HCT116 (cell line): ENCODE measurements around the gene SMARCA4. TPM values are rescaled to one million over a fixed set of nuclear protein-coding genes. Genes with fewer than 3 reads are reported as not detected.

ENCODE experiments used
- ATAC-seq: fragments of 200-7000 bp; cut with Tn5 transposase; 2 replicates; pipeline ENCODE4 v1.9.1; 2020; ENCODE audit warnings: mild to moderate bottlenecking, moderate library complexity
- BruUV-seq: library from RNA; stranded (reverse); fragments of 400-500 nt; replicated peaks from 2 replicates; lab custom pipeline; 2021; lab: Mats Ljungman, UMichigan
- CTCF ChIA-PET: fragments of 300-600 bp; sonication (Branson Sonifier 250); formaldehyde crosslinking; loops from one replicate; lab custom pipeline; 2021; ENCODE audit warnings: antibody characterized with exemption; lab: Charles Lee
- POLR2A ChIA-PET: fragments of 300-600, 350-600 bp; sonication (Branson Sonifier 250); formaldehyde crosslinking; loops from one replicate; lab custom pipeline; 2021; ENCODE audit warnings: antibody characterized with exemption; lab: Charles Lee
- RAD21 ChIA-PET, 2 experiments: fragments of 300-600 bp; sonication (Branson Sonifier 250); formaldehyde crosslinking; loops; one replicate each; lab custom pipeline; 2023; ENCODE audit warnings: low total read pairs in 2 of 2; ENCODE audit not compliant: uncharacterized antibody in 2 of 2, unreplicated experiment in 2 of 2, low non-redundant PET in 1 of 2; lab: Charles Lee
- DNase-seq: peaks from one replicate; pipeline ENCODE4 v3.0.0-alpha.2; 2010; ENCODE audit warnings: low read depth, low spot score
- H2AFZ ChIP-seq: fragments of 200-600 bp; shearing (Covaris generic), sonication (generic); 2 replicates; pipeline ENCODE4 v1.6.1; 2017; ENCODE audit warnings: low read depth, mixed run types, mixed read lengths, antibody characterized with exemption, low read length; ENCODE audit not compliant: poor library complexity, severe bottlenecking
- H3K27ac ChIP-seq: 2 replicates; pipeline ENCODE4 v1.5.1; 2012; ENCODE audit warnings: low read depth, low read length
- H3K27me3 ChIP-seq: fragments of 200-600 bp; sonication (generic); 2 replicates; pipeline ENCODE4 v1.6.1; 2016; ENCODE audit warnings: mixed run types, low read length, mixed read lengths; ENCODE audit not compliant: insufficient read depth
- H3K36me3 ChIP-seq, 2 experiments: fragments of 200-500 bp in 1 of 2; fragments of 200-600 bp in 1 of 2; sonication (Bioruptor generic) in 1 of 2; sonication (generic) in 1 of 2; 2 replicates each; pipeline versions ENCODE4 v1.5.1 to v1.6.1; 2014 to 2016; ENCODE audit warnings: low read length in 2 of 2, inconsistent platforms in 1 of 2, mixed read lengths in 1 of 2, mixed run types in 1 of 2; ENCODE audit not compliant: insufficient read depth in 2 of 2, control insufficient read depth in 1 of 2
- H3K4me1 ChIP-seq, 2 experiments: fragments of 200-600 bp in 1 of 2; sonication (generic) in 1 of 2; 2 replicates each; pipeline versions ENCODE4 v1.5.1 to v1.6.1; 2012 to 2017; ENCODE audit warnings: low read length in 2 of 2, inconsistent platforms in 1 of 2, mild to moderate bottlenecking in 1 of 2, mixed read lengths in 1 of 2, mixed run types in 1 of 2, moderate library complexity in 1 of 2; ENCODE audit not compliant: insufficient read depth in 2 of 2, control insufficient read depth in 1 of 2
- H3K4me2 ChIP-seq: fragments of 200-600 bp; sonication (generic); 2 replicates; pipeline ENCODE4 v1.6.1; 2017; ENCODE audit warnings: mixed run types, low read length, mixed read lengths
- H3K4me3 ChIP-seq, 2 experiments: fragments of 200-600 bp in 1 of 2; sonication (generic) in 1 of 2; replicated peaks in 1 of 2; 2 replicates each; pipeline ENCODE4 v1.5.1; 2011 to 2016; ENCODE audit warnings: low read length in 2 of 2, control low read depth in 1 of 2, low read depth in 1 of 2, mild to moderate bottlenecking in 1 of 2, mixed read lengths in 1 of 2, mixed run types in 1 of 2
- H3K79me2 ChIP-seq: fragments of 200-600 bp; sonication (generic); 2 replicates; pipeline ENCODE4 v1.6.1; 2017; ENCODE audit warnings: mild to moderate bottlenecking, mixed run types, low read length, moderate library complexity, mixed read lengths; ENCODE audit not compliant: insufficient read depth
- H3K9ac ChIP-seq: fragments of 200-600 bp; sonication (generic); 2 replicates; pipeline ENCODE4 v1.6.1; 2016; ENCODE audit warnings: low read length, mixed read lengths
- H3K9me2 ChIP-seq: fragments of 200-600 bp; sonication (generic), shearing (Covaris generic); 2 replicates; pipeline ENCODE4 v1.6.1; 2017; ENCODE audit warnings: mixed run types, mild to moderate bottlenecking, moderate library complexity; ENCODE audit not compliant: insufficient read depth
- H3K9me3 ChIP-seq, 2 experiments: fragments of 200-500 bp in 1 of 2; fragments of 200-600 bp in 1 of 2; sonication (Bioruptor generic) in 1 of 2; sonication (generic) in 1 of 2; 2 replicates each; pipeline ENCODE4 v1.6.1; 2014 to 2017; ENCODE audit warnings: low read length in 2 of 2, mixed read lengths in 2 of 2, inconsistent platforms in 1 of 2, low read depth in 1 of 2, mild to moderate bottlenecking in 1 of 2, mixed run types in 1 of 2, moderate library complexity in 1 of 2; ENCODE audit not compliant: control insufficient read depth in 1 of 2, insufficient read depth in 1 of 2
- H4K20me1 ChIP-seq: fragments of 200-600 bp; sonication (generic), shearing (Covaris generic); 2 replicates; pipeline ENCODE4 v1.6.1; 2017; ENCODE audit warnings: mixed run types, mild to moderate bottlenecking, moderate library complexity; ENCODE audit not compliant: insufficient read depth
- ATF3 ChIP-seq: IDR thresholded peaks from 2 replicates; pipeline ENCODE4 v1.6.1; 2012
- CEBPB ChIP-seq: IDR thresholded peaks from 2 replicates; pipeline ENCODE4 v1.6.1; 2012; ENCODE audit warnings: low read depth
- CTCF ChIP-seq, 3 experiments: fragments of 200-600 bp in 1 of 3; sonication (generic) in 1 of 3; IDR thresholded peaks in 2 of 3; conservative IDR thresholded peaks in 1 of 3; 2 replicates each; pipeline ENCODE4 v1.5.1; 2012 to 2017; ENCODE audit warnings: low read depth in 2 of 3, low read length in 2 of 3, antibody characterized with exemption in 1 of 3, borderline replicate concordance in 1 of 3, control low read depth in 1 of 3, mild to moderate bottlenecking in 1 of 3, mixed read lengths in 1 of 3, mixed run types in 1 of 3, moderate library complexity in 1 of 3; ENCODE audit not compliant: insufficient read depth in 1 of 3
- EGR1 ChIP-seq: IDR thresholded peaks from 2 replicates; pipeline ENCODE4 v1.6.1; 2012; ENCODE audit warnings: low read depth
- FOSL1 ChIP-seq: IDR thresholded peaks from 2 replicates; pipeline ENCODE4 v1.6.1; 2012; ENCODE audit warnings: low read depth
- RAD21 ChIP-seq: IDR thresholded peaks from 2 replicates; pipeline ENCODE4 v1.6.1; 2012; ENCODE audit warnings: low read depth, mild to moderate bottlenecking
- SIN3A ChIP-seq: IDR thresholded peaks from 2 replicates; pipeline ENCODE4 v1.6.1; 2012; ENCODE audit warnings: low read depth
- TCF7L2 ChIP-seq: IDR thresholded peaks from 2 replicates; pipeline ENCODE4 v1.7.0; 2011; ENCODE audit warnings: borderline replicate concordance, inconsistent platforms; ENCODE audit not compliant: insufficient read depth, insufficient read length; ENCODE audit errors: extremely low read depth
- ZFX ChIP-seq: fragments of 450-650 bp; IDR thresholded peaks from 2 replicates; pipeline ENCODE4 v1.6.1; 2017
- ZNF274 ChIP-seq: fragments of 200-500 bp; sonication (Bioruptor generic); IDR thresholded peaks from 2 replicates; pipeline ENCODE4 v1.6.1; 2014; ENCODE audit warnings: mild to moderate bottlenecking, low read depth, low read length, inconsistent platforms
- intact Hi-C: fragments of 100-400 bp; cut with micrococcal nuclease; formaldehyde crosslinking; loops from 2 replicates; pipeline ENCODE4 v1.10.0; 2022
- total RNA-seq: library from RNA; stranded (reverse); gene quantifications from one replicate; pipeline ENCODE4 v1.2.1, GENCODE V29; 2021; ENCODE audit not compliant: unreplicated experiment

The SMARCA4 gene
- total RNA-seq, 1 experiment from 2014 or later, result 116 TPM

- no peaks in the 10 kb centered on the region for H3K27me3 ChIP-seq
- no peak overlapping the region for H2AFZ ChIP-seq
- CTCF ChIA-PET, result interaction anchor here (1.3 kb wide), 2 partner anchors 147 to 152 kb away, joined by 3 to 4 read pairs; no protein-coding TSS in a partner anchor
- H3K79me2 ChIP-seq, result peaks cover 41% of the 10 kb centered on the region
- peaks cover 77 to 86% of the 10 kb centered on the region in 2 experiments for H3K4me1 ChIP-seq
- H3K9me2 ChIP-seq, result no peaks in the 10 kb centered on the region
- peak overlapping the region; percentile 92 to 97 for H3K4me3 ChIP-seq
- intact Hi-C loops, result no loop called here
- no peak for TF ChIP-seq CTCF (IDR thresholded peaks at IDR 0.05 in 2 of 3, conservative IDR thresholded peaks at IDR 0.05 in 1 of 3; ENCODE audit: borderline replicate concordance in 1 of 3, insufficient read depth in 1 of 3, low read depth in 2 of 3, low read length in 2 of 3)
- peak; percentile 26; the same call in 1 of the 2 replicates for TF ChIP-seq EGR1
- TF ChIP-seq RAD21, result 0 out of 2 replicates have a peak, but pooled peaks have one; percentile 2
- no peak for TF ChIP-seq SIN3A
- TF ChIP-seq ZNF274, result no peak
- TF ChIP-seq FOSL1, result no peak
- no peak; the same call in 1 of the 2 replicates for TF ChIP-seq CEBPB
- TF ChIP-seq TCF7L2, result no peak
- TF ChIP-seq ZFX, result no peak
- no peak for TF ChIP-seq ATF3
- H3K27ac ChIP-seq, result peak overlapping the region; percentile 80
- DNase-seq (no peak), ATAC-seq (no peak)
- no peaks in the 10 kb centered on the region for H3K9me3 ChIP-seq
- BruUV-seq, result no TSS peak
- H3K36me3 ChIP-seq, result peaks cover 2 to 7% of the 10 kb centered on the region in 2 experiments; a peak in 2 of 4 replicates
- peak overlapping the region; percentile 99 for H3K9ac ChIP-seq
- H4K20me1 ChIP-seq, result no peaks in the 10 kb centered on the region
- POLR2A ChIA-PET, result interaction anchor here (1.1 kb wide), 1 partner anchor 21 kb away, joined by 3 read pairs; no protein-coding TSS in a partner anchor
- peak overlapping the region; percentile 97 for H3K4me2 ChIP-seq
- RAD21 ChIA-PET, result interaction anchor here in 1 of 2 experiments (0.9 kb wide), 1 partner anchor 53 kb away, joined by 3 read pairs; no protein-coding TSS in a partner anchor
Observed at GRCh38 chr19:11088506-11089253, 127.8 kb downstream of the SMARCA4 start.
